Activated CD8-positive, alpha-beta memory T cell treated with anti-CD3 and anti-CD28 coated beads for 24 hours (primary cell): ENCODE results near the gene ANKRD28.
"Not testable (repeated sequence)": the region's sequence is repeated elsewhere in the genome, so short reads cannot be mapped to it uniquely, and the experiment has no call there.

Experiments used
- DNase-seq: peaks from one replicate; pipeline ENCODE4 v3.0.0-alpha.2; 2020

Gene ANKRD28

GRCh38 chr3:15801298-15801697, 3.5 kb upstream of the ANKRD28 start:
- DNase-seq, result no peak

- no peak for DNase-seq
Measured at GRCh38 chr3:15800780-15801179, 3.0 kb upstream of the ANKRD28 start.

- no peak for DNase-seq
Measured at GRCh38 chr3:15800327-15800726, 2.5 kb upstream of the ANKRD28 start.

- no peak for DNase-seq
Measured at GRCh38 chr3:15798533-15799245, 910 bp upstream of the ANKRD28 start.

- DNase-seq, result no peak
Measured at GRCh38 chr3:15796771-15797641, 773 bp downstream of the ANKRD28 start.

GRCh38 chr3:15796331-15796730, 1.4 kb downstream of the ANKRD28 start:
- DNase-seq, result no peak

GRCh38 chr3:15795651-15796308, 2.0 kb downstream of the ANKRD28 start:
- DNase-seq, result no peak

- DNase-seq, result no peak
Measured at GRCh38 chr3:15794842-15795650, 2.7 kb downstream of the ANKRD28 start.

GRCh38 chr3:15794303-15794771, 3.4 kb downstream of the ANKRD28 start:
- DNase-seq, result no peak

- DNase-seq, result no peak
Measured at GRCh38 chr3:15791525-15791924, 6.3 kb downstream of the ANKRD28 start.

GRCh38 chr3:15787941-15788340, 9.8 kb downstream of the ANKRD28 start:
- DNase-seq, result no peak

- no peak for DNase-seq
Measured at GRCh38 chr3:15787526-15787925, 10.3 kb downstream of the ANKRD28 start.

GRCh38 chr3:15783361-15783969, 14.3 kb downstream of the ANKRD28 start:
- DNase-seq, result no peak

GRCh38 chr3:15782429-15782828, 15.3 kb downstream of the ANKRD28 start:
- DNase-seq, result no peak

- DNase-seq, result no peak
Measured at GRCh38 chr3:15781637-15782402, 16.0 kb downstream of the ANKRD28 start.

- no peak for DNase-seq
Measured at GRCh38 chr3:15781131-15781530, 16.6 kb downstream of the ANKRD28 start.

- no peak for DNase-seq
Measured at GRCh38 chr3:15779111-15779510, 18.7 kb downstream of the ANKRD28 start.

- no peak for DNase-seq
Measured at GRCh38 chr3:15778332-15778858, 19.4 kb downstream of the ANKRD28 start.

GRCh38 chr3:15774931-15775560, 22.7 kb downstream of the ANKRD28 start:
- DNase-seq, result not testable (repeated sequence)

GRCh38 chr3:15771444-15771843, 26.3 kb downstream of the ANKRD28 start:
- DNase-seq, result no peak
